Neural cell (in vitro differentiated cells): ENCODE measurements around the gene NOC2L. TPM values are rescaled to one million over a fixed set of nuclear protein-coding genes. Genes with fewer than 3 reads are reported as not detected.

Experiments
- H2AFZ ChIP-seq: fragments of 200-600, 300-800 bp; sonication (generic), shearing (Covaris generic); 2 replicates; pipeline ENCODE4 v1.6.0; 2014; ENCODE audit warnings: low read depth, mild to moderate bottlenecking, antibody characterized with exemption, low read length, moderate library complexity
- H3F3A ChIP-seq: fragments of 200-600 bp; shearing (Covaris generic); 2 replicates; pipeline ENCODE4 v1.6.1; 2016; ENCODE audit warnings: mild to moderate bottlenecking, moderate library complexity, mixed read lengths, antibody characterized with exemption, low read length; ENCODE audit not compliant: insufficient read depth, poor library complexity, severe bottlenecking
- H3K27ac ChIP-seq: fragments of 200-600, 300-800 bp; sonication (generic), shearing (Covaris generic); 2 replicates; pipeline ENCODE4 v1.5.1; 2014; ENCODE audit warnings: mild to moderate bottlenecking, low read length, moderate library complexity
- H3K27me3 ChIP-seq: fragments of 300-800, 200-600 bp; sonication (generic), shearing (Covaris generic); 2 replicates; pipeline ENCODE4 v1.6.0; 2014; ENCODE audit warnings: mild to moderate bottlenecking, low read depth, low read length, moderate library complexity; ENCODE audit not compliant: insufficient read depth
- H3K36me3 ChIP-seq: fragments of 300-800, 200-600 bp; sonication (generic), shearing (Covaris generic); 2 replicates; pipeline ENCODE4 v1.5.1; 2014; ENCODE audit warnings: mild to moderate bottlenecking, antibody characterized with exemption, low read length, moderate library complexity; ENCODE audit not compliant: insufficient read depth
- H3K4me2 ChIP-seq: fragments of 300-800, 200-600 bp; sonication (generic), shearing (Covaris generic); 2 replicates; pipeline ENCODE4 v1.6.0; 2014; ENCODE audit warnings: mild to moderate bottlenecking, low read length
- H3K4me3 ChIP-seq: fragments of 300-800, 200-600 bp; sonication (generic), shearing (Covaris generic); 2 replicates; pipeline ENCODE4 v1.5.1; 2014; ENCODE audit warnings: mild to moderate bottlenecking, low read length, moderate library complexity
- H3K79me2 ChIP-seq: fragments of 200-600 bp; shearing (Covaris generic); replicated peaks from 2 replicates; pipeline ENCODE4 v1.6.0; 2014; ENCODE audit warnings: mild to moderate bottlenecking, low read length, moderate library complexity; ENCODE audit not compliant: insufficient read depth
- H3K9ac ChIP-seq: fragments of 300-800, 200-600 bp; sonication (generic), shearing (Covaris generic); 2 replicates; pipeline ENCODE4 v1.6.1; 2016; ENCODE audit warnings: mild to moderate bottlenecking, low read length, mixed read lengths
- H3K9me2 ChIP-seq: fragments of 200-600 bp; shearing (Covaris generic); 2 replicates; pipeline ENCODE4 v1.6.1; 2016; ENCODE audit warnings: mild to moderate bottlenecking, low read length, mixed read lengths; ENCODE audit not compliant: insufficient read depth
- H3K9me3 ChIP-seq: fragments of 200-600, 300-800 bp; sonication (generic), shearing (Covaris generic); 2 replicates; pipeline ENCODE4 v1.6.1; 2016; ENCODE audit warnings: mild to moderate bottlenecking, mixed run types, low read length, moderate library complexity, mixed read lengths
- H4K20me1 ChIP-seq: fragments of 200-600 bp; shearing (Covaris generic); 2 replicates; pipeline ENCODE4 v1.6.1; 2016; ENCODE audit warnings: mild to moderate bottlenecking, mixed run types; ENCODE audit not compliant: insufficient read depth
- EP300 ChIP-seq: fragments of 450-650 bp; conservative IDR thresholded peaks from 2 replicates; pipeline ENCODE4 v1.6.1; 2014; ENCODE audit warnings: antibody characterized with exemption, mild to moderate bottlenecking, moderate library complexity; ENCODE audit not compliant: poor library complexity, severe bottlenecking
- MXI1 ChIP-seq: fragments of 450-650 bp; conservative IDR thresholded peaks from 2 replicates; pipeline ENCODE4 v1.6.1; 2014; ENCODE audit warnings: antibody characterized with exemption, mild to moderate bottlenecking; ENCODE audit not compliant: poor library complexity, severe bottlenecking
- POLR2AphosphoS5 ChIP-seq: IDR thresholded peaks from 2 replicates; pipeline ENCODE4 v1.6.1; 2012
- RAD21 ChIP-seq: fragments of 450-650 bp; conservative IDR thresholded peaks from 2 replicates; pipeline ENCODE4 v1.6.1; 2014; ENCODE audit warnings: antibody characterized with exemption, mild to moderate bottlenecking, moderate library complexity
- SMC3 ChIP-seq: fragments of 450-650 bp; conservative IDR thresholded peaks from 2 replicates; pipeline ENCODE4 v1.6.1; 2014; ENCODE audit warnings: antibody characterized with exemption, mild to moderate bottlenecking, moderate library complexity; ENCODE audit not compliant: poor library complexity
- TAF1 ChIP-seq: IDR thresholded peaks from 2 replicates; pipeline ENCODE4 v1.6.1; 2012; ENCODE audit warnings: low read depth
- polyA plus RNA-seq: library from polyadenylated mRNA; depleted of rRNA; stranded (reverse); fragments of >200 nt; gene quantifications from 2 replicates; pipeline ENCODE4 v1.2.3, GENCODE V29; 2014
- small RNA-seq, 3 experiments: library from RNA; depleted of rRNA; stranded (forward); fragments of <200 nt; gene quantifications; one replicate each; pipeline ENCODE3, GENCODE V24; 2012
- TF ChIP-seq, protein P1 (sequence below): fragments of 450-650 bp; IDR thresholded peaks from 2 replicates; pipeline ENCODE4 v1.5.1; 2014; ENCODE audit warnings: antibody characterized with exemption, mild to moderate bottlenecking, moderate library complexity; ENCODE audit not compliant: poor library complexity, severe bottlenecking

NOC2L gene
- polyA plus RNA-seq, 1 donor from 2014 or later, result 77.2 TPM

DNA sequence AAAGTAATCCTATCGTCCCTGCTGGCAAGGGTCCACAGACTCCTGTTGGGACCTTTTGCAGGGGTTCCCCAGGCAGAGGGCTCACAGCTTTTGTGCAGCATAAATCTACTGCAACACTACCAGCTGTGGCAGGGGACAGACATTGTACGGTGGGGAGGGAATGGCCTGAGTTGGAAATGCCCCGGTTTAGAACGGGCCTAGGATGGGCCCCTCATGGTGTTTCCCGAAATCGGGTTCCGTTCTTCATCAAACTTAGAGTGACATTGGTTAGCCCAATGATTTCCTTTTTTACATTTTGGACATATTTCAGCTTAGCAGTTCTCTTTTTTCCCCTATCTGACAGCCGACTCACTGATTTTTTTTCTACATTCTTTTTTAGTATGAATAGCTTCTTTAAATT, 61.8 kb downstream of the NOC2L start:
- Histone ChIP-seq H3K4me3 (no peak overlapping the region), H3K27me3 (no peaks in the 10 kb centered on the region)

More for the DNA sequence above, 61.8 kb downstream of the NOC2L start:
- Histone ChIP-seq H3F3A (no peaks in the 10 kb centered on the region), H3K4me2 (no peak overlapping the region), H3K79me2 (no peaks in the 10 kb centered on the region), H3K9ac (no peak overlapping the region), H3K9me3 (no peaks in the 10 kb centered on the region), H3K9me2 (no peaks in the 10 kb centered on the region), H3K27ac (no peak overlapping the region), H3K36me3 (no peaks in the 10 kb centered on the region), H4K20me1 (no peaks in the 10 kb centered on the region), H2AFZ (no peak overlapping the region)
- no peak for TF ChIP-seq SMC3
- no peak for TF ChIP-seq POLR2AphosphoS5
- TF ChIP-seq, protein P1, sequence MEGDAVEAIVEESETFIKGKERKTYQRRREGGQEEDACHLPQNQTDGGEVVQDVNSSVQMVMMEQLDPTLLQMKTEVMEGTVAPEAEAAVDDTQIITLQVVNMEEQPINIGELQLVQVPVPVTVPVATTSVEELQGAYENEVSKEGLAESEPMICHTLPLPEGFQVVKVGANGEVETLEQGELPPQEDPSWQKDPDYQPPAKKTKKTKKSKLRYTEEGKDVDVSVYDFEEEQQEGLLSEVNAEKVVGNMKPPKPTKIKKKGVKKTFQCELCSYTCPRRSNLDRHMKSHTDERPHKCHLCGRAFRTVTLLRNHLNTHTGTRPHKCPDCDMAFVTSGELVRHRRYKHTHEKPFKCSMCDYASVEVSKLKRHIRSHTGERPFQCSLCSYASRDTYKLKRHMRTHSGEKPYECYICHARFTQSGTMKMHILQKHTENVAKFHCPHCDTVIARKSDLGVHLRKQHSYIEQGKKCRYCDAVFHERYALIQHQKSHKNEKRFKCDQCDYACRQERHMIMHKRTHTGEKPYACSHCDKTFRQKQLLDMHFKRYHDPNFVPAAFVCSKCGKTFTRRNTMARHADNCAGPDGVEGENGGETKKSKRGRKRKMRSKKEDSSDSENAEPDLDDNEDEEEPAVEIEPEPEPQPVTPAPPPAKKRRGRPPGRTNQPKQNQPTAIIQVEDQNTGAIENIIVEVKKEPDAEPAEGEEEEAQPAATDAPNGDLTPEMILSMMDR, result no peak
- no peak for TF ChIP-seq EP300
- no peak for TF ChIP-seq MXI1
- no peak for TF ChIP-seq TAF1
- no peak for TF ChIP-seq RAD21

Small RNAs within 50 kb of the gene (small RNA-seq; reads per million reads assigned to genes)
- gene AL645608.3 (0 reads per million in 3 experiments), gene AL645608.4 (0 reads per million in 3 experiments)

Other genes starting within 250 kb of the NOC2L start
- 11.2 and 21.6 TPM in 2 replicates for gene SAMD11, start 35.3 kb downstream of the NOC2L start, polyA plus RNA-seq
- gene KLHL17, start 1.3 kb upstream of the NOC2L start, polyA plus RNA-seq, result 52.3 and 64.2 TPM in 2 replicates
- gene PLEKHN1, start 7.2 kb upstream of the NOC2L start, polyA plus RNA-seq, result 0.28 and 1.1 TPM in 2 replicates
- gene PERM1, start 22.8 kb upstream of the NOC2L start, polyA plus RNA-seq, result not detected in 2 replicates
- gene HES4, start 40.8 kb upstream of the NOC2L start, polyA plus RNA-seq, result 196 and 204 TPM in 2 replicates
- gene ISG15, start 54.2 kb upstream of the NOC2L start, polyA plus RNA-seq, result 3.0 and 8.0 TPM in 2 replicates
- 104 and 106 TPM in 2 replicates for gene AGRN, start 60.9 kb upstream of the NOC2L start, polyA plus RNA-seq
- not detected in 2 replicates for gene RNF223, start 115.0 kb upstream of the NOC2L start, polyA plus RNA-seq
- 31.5 and 52.6 TPM in 2 replicates for gene C1orf159, start 156.8 kb upstream of the NOC2L start, polyA plus RNA-seq
- not detected in 2 replicates for gene TTLL10, start 214.6 kb upstream of the NOC2L start, polyA plus RNA-seq
- gene TNFRSF18, start 247.3 kb upstream of the NOC2L start, polyA plus RNA-seq, result not detected in 2 replicates